Gastroesophageal sphincter (tissue), 3 donors: ENCODE measurements around the gene CHEK2.

Experiments used
- CTCF ChIP-seq, 4 experiments: fragments of 200-600 bp in 2 of 4; fragments of 450-650 bp in 2 of 4; sonication (generic) in 1 of 4; IDR thresholded peaks; one replicate each; pipeline ENCODE4 v1.5.1; 2017 to 2019; ENCODE audit warnings: antibody characterized with exemption in 4 of 4, mild to moderate bottlenecking in 2 of 4, moderate library complexity in 2 of 4
- EP300 ChIP-seq: sonication (generic); formaldehyde crosslinking; IDR thresholded peaks from one replicate; pipeline ENCODE4 v1.6.1; 2017; ENCODE audit warnings: antibody characterized with exemption, mild to moderate bottlenecking
- POLR2A ChIP-seq, 2 donors: fragments of 450-650 bp; IDR thresholded peaks; one replicate each; pipeline ENCODE4 v1.6.1; 2017; ENCODE audit warnings: antibody characterized with exemption in 2 of 2, mild to moderate bottlenecking in 2 of 2, moderate library complexity in 1 of 2
- POLR2AphosphoS5 ChIP-seq: sonication (generic); formaldehyde crosslinking; IDR thresholded peaks from one replicate; pipeline ENCODE4 v1.6.1; 2017; ENCODE audit warnings: antibody characterized with exemption

GRCh38 chr22:28771195-28771791 is 29.7 kb upstream of the CHEK2 start:
- TF ChIP-seq POLR2A (IDR thresholded peaks at IDR 0.05) (no peak), POLR2AphosphoS5 (no peak), CTCF (IDR thresholded peaks at IDR 0.05) (no peak), EP300 (no peak)
